ACC112 (cell line): ENCODE results near the gene CTU2.

Experiments
- H2AFZ ChIP-seq: fragments of 200-600 bp; sonication (generic); one replicate; pipeline ENCODE4 v1.6.0; 2017; ENCODE audit warnings: antibody characterized with exemption, low read length; ENCODE audit not compliant: unreplicated experiment
- H3K27ac ChIP-seq: fragments of 200-600 bp; sonication (generic); 2 replicates; pipeline ENCODE4 v1.5.1; 2014; ENCODE audit warnings: low read depth, mild to moderate bottlenecking, antibody characterized with exemption, low read length, moderate library complexity
- H3K27me3 ChIP-seq: fragments of 200-600 bp; sonication (generic); 2 replicates; pipeline ENCODE4 v1.6.1; 2014; ENCODE audit warnings: mild to moderate bottlenecking, antibody characterized with exemption, low read length, moderate library complexity, mixed read lengths; ENCODE audit not compliant: insufficient read depth
- H3K36me3 ChIP-seq: fragments of 200-600 bp; sonication (generic); 2 replicates; pipeline ENCODE4 v1.6.1; 2016; ENCODE audit warnings: mild to moderate bottlenecking, antibody characterized with exemption, low read length, moderate library complexity, mixed read lengths; ENCODE audit not compliant: insufficient read depth
- H3K4me1 ChIP-seq: fragments of 200-600 bp; sonication (generic); one replicate; pipeline ENCODE4 v1.6.1; 2016; ENCODE audit warnings: low read length, mixed read lengths; ENCODE audit not compliant: insufficient read depth, unreplicated experiment, control insufficient read depth
- H3K4me3 ChIP-seq: fragments of 200-600 bp; sonication (generic); 2 replicates; pipeline ENCODE4 v1.5.1; 2014; ENCODE audit warnings: mild to moderate bottlenecking, low read depth, low read length
- H3K79me2 ChIP-seq: fragments of 200-600 bp; sonication (generic); one replicate; pipeline ENCODE4 v1.6.0; 2016; ENCODE audit warnings: low read length; ENCODE audit not compliant: control insufficient read depth, unreplicated experiment, insufficient read depth

CTU2 gene

DNA sequence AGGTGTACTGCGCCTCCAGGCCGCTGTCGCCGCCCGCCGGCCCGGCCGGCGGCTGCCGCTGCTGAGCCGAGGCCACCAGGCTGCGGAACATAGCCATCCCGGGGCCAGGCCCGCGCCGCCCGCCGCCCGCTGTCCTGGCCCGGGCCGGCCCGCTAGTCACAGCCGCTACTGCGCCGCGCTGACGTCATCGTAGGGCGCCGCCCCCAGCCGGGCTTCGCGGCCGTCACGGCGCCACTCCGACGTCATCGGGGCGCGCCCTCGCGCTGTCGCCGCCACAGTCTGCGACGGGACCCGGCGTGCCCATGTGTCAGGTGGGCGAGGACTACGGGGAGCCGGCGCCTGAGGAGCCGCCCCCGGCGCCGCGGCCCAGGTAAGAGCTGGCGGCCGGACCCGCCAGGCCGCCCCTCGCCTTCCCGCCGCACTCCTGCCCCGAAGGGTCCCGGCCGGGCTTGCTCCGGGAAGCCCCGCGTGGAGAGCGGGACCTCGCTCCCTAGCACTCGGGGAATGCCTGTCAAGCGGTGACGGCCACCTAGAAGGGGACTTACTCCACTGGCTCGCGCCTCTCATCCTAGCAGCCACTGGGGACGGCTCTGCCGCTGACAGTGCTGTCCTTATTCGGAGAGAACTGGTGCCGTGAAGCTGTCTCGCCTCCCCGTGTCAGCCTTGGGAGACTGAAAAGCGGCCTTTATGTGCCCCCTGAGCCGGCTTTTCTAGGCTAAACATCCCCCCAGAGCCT, at the start of gene CTU2, which contains the start of gene RNF166:
CTU2 (plus strand) TSS at position 275 of the 736 bp plus-strand sequence; CDS start at position 303, 28 bp downstream.
RNF166 (minus strand) TSS at position 180 of the 736 bp plus-strand sequence; CDS start at position 97, 83 bp downstream.
- Histone ChIP-seq H2AFZ (peak within 1 kb of the TSS; percentile 97), H3K4me3 (peak within 1 kb of the TSS; percentile 85), H3K4me1 (peaks cover 13% of the 10 kb centered on the region), H3K79me2 (peaks cover 28% of the 10 kb centered on the region), H3K27ac (peak within 1 kb of the TSS; percentile 39; the same call in 1 of the 2 replicates), H3K36me3 (no peaks in the 10 kb centered on the region; the same call in 1 of the 2 replicates), H3K27me3 (no peaks in the 10 kb centered on the region)

DNA sequence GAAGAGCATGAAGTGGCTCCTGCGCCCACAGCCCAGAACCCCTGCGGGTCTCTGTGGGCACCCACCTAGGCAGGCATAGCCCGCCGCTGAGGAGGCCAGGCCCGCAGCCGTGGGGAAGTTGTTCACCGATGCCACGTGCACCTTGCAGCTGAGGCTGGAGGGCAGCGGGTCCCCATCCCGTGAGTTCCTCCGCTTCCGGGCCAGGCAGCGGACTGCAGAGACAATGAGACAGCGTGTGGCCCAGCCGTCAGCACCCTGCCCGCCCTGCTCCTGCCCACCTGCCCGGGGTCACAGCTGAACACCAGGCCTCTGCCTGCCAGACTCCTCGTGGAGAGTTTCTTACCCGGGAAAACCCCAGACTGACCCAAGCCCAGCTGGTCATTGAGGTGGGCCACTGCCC, 48.9 kb upstream of the CTU2 start:
- H3K4me3 ChIP-seq = no peak overlapping the region
- H2AFZ ChIP-seq = no peak overlapping the region
- no peaks in the 10 kb centered on the region for H3K36me3 ChIP-seq
- peaks cover 3% of the 10 kb centered on the region for H3K79me2 ChIP-seq
- H3K4me1 ChIP-seq = peaks cover 4% of the 10 kb centered on the region
- H3K27ac ChIP-seq = no peak overlapping the region
- H3K27me3 ChIP-seq = no peaks in the 10 kb centered on the region

DNA sequence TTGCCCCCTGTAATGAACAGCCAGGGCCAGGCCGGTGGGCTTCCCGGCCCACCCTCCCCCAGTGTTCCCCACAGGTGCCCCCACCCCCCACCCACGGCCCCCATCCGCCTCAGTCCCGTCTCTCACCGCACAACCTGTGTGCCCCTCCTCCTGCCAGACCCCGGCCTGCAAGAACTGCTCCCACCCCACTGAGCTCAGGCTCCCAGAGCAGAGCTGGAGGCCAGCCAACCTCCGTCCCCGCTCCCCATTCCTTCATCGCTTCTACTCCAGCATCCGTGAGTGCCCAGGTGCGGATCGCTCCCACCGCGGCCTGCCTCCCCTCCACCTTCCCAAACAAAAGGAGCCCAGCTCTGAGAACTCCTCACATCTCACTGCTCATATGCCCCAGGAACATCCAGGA, 47.6 kb upstream of the CTU2 start:
- Histone ChIP-seq H3K36me3 (no peaks in the 10 kb centered on the region), H3K27me3 (no peaks in the 10 kb centered on the region), H3K27ac (no peak overlapping the region), H2AFZ (no peak overlapping the region), H3K79me2 (peaks cover 5% of the 10 kb centered on the region), H3K4me1 (peaks cover 4% of the 10 kb centered on the region), H3K4me3 (no peak overlapping the region)

DNA sequence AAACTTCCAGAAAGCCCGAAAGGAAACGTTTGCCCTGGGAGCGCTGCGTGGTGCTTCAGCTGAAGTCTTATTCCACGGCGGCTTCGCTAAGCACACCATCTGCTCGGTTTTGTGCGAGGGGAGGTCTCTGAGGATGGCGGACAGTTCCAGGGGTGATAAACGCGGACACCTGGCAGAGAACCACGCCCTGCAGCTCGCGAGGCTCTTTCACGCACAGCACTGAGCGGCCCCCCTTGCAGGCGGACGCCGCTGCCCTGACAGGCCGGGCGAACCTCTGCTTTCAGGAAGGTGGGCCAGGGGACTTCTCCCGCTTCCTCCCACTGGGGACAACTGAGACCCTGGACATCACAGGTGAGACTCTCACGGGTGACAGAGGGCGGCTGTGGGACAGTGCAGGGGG, 47.1 kb upstream of the CTU2 start:
- Histone ChIP-seq H3K27ac (no peak overlapping the region), H3K4me3 (no peak overlapping the region), H3K36me3 (no peaks in the 10 kb centered on the region), H3K27me3 (no peaks in the 10 kb centered on the region), H3K4me1 (peaks cover 4% of the 10 kb centered on the region), H3K79me2 (peaks cover 5% of the 10 kb centered on the region), H2AFZ (no peak overlapping the region)

DNA sequence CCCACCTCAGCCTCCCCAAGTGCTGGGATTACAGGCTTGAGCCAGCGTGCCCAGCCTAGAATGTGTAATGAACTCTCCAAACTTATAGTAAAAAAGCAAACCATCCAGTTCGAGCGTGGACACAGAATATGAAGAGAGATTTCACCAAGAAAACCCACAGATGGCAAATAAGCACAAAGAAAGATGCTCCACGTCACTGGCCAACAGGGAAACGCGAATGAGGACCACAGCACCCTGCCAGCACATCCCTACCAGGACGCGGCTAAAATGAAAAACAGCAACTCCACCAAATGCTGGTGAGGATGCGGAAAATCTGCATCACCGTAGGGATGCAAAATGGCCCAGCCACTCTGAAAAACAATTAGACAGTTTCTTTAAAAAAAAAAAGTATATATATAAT, 44.8 kb upstream of the CTU2 start:
- Histone ChIP-seq H2AFZ (no peak overlapping the region), H3K27ac (no peak overlapping the region), H3K27me3 (no peaks in the 10 kb centered on the region), H3K4me3 (no peak overlapping the region), H3K4me1 (peaks cover 4% of the 10 kb centered on the region), H3K36me3 (no peaks in the 10 kb centered on the region), H3K79me2 (peaks cover 5% of the 10 kb centered on the region)

DNA sequence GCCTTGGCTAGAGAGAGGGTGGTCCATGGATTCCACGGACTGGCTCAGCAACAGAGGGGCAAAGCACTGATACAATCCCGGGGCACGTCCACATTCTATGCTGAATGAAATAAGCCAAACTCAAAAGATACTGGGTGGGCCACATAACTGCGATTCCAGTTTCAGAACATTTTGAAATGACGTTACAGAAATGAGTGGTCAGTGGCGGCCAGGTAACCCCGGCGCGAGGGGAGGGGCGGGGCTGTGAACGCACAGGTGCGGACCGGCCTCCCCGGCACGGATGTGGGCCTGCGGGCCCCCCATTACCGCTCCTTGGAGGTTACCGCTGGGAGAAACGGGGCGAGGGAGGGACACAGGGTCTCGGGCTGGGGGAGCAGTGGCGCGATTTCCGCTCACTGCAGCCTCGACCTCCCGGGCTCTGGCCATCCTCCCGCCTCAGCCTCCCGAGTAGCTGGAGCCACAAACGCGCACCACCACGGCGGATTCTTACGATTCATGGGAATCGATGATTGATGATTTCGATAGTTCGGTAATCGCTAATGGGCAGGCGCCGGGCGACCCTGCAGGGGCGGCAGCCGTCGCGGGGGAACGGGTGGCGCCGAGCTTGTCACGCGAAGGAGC, 44.0 kb upstream of the CTU2 start:
- H3K79me2 ChIP-seq = peaks cover 5% of the 10 kb centered on the region
- peak overlapping the region; percentile 62 for H2AFZ ChIP-seq
- no peak overlapping the region; the same call in 1 of the 2 replicates for H3K27ac ChIP-seq
- peaks cover 4% of the 10 kb centered on the region for H3K4me1 ChIP-seq
- H3K36me3 ChIP-seq = no peaks in the 10 kb centered on the region
- H3K4me3 ChIP-seq = peak overlapping the region; percentile 81
- no peaks in the 10 kb centered on the region for H3K27me3 ChIP-seq

DNA sequence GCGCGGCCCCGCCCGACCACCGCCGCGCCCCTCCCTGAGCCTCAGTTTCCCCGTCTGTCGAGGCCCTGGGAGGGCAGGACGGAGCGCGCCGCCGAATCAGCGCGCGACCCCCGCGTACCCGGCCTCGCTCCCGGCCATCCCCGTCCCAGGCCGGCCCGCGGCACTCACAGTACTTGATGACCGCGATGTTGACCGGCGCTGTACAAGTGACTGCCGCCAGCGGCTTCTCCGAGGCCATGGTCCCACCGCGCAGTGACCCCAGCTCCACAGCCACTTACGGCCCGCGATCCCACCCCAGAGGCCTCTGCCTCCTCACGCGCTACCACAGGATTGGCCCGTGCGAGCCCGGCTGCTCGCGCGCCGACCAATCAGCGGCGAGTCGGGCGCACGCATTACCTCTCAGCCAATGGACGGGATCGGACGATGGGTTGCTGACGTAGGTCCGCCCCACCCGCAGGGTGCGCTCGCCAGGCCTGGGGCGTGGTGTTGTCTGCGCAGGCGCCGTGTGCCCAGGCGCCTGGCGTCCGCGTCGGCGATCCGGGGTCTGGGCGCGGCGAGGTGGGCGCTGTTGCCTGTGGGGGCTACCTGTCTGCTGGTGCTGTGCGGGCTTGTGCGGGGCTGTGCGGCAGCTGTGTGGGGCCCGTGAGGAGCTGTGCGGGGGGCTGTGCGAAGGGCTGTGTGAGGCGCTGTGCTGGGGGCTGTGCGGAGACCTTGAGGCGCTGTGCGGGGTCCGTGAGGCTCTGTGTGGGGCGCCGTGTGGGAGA, 43.3 kb upstream of the CTU2 start, which contains the start of gene MVD:
MVD (minus strand) TSS at position 249 of the 764 bp plus-strand sequence; CDS start at position 238, 11 bp downstream.
- H3K4me3 ChIP-seq = peak within 1 kb of the TSS; percentile 81
- no peaks in the 10 kb centered on the region for H3K27me3 ChIP-seq
- peak within 1 kb of the TSS; percentile 62 for H2AFZ ChIP-seq
- H3K4me1 ChIP-seq = peaks cover 4% of the 10 kb centered on the region
- H3K79me2 ChIP-seq = peaks cover 5% of the 10 kb centered on the region
- H3K27ac ChIP-seq = peak within 1 kb of the TSS; percentile 19; the same call in 1 of the 2 replicates
- H3K36me3 ChIP-seq = no peaks in the 10 kb centered on the region

DNA sequence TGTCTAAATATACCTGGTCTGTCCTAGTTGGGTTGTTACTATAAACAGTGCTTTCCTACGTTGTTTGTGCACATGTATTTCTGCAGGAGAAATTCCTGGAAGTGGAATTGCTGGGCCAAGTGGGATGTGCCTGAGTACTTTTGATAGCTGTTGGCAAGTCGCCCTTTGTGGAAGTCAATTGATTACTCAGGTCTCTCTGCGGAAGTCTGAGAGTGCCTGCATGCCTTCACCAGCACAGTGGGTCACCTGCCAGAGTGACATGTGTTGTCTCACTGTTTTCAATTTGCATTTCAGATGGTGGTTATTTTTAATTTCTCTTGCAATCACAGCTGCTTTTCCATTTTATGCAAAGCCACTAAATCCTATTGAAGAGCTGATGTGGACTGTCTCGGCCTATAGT, 41.2 kb upstream of the CTU2 start:
- Histone ChIP-seq H3K27ac (no peak overlapping the region), H3K27me3 (no peaks in the 10 kb centered on the region), H2AFZ (no peak overlapping the region), H3K4me3 (no peak overlapping the region), H3K79me2 (peaks cover 5% of the 10 kb centered on the region), H3K4me1 (peaks cover 4% of the 10 kb centered on the region), H3K36me3 (no peaks in the 10 kb centered on the region)

DNA sequence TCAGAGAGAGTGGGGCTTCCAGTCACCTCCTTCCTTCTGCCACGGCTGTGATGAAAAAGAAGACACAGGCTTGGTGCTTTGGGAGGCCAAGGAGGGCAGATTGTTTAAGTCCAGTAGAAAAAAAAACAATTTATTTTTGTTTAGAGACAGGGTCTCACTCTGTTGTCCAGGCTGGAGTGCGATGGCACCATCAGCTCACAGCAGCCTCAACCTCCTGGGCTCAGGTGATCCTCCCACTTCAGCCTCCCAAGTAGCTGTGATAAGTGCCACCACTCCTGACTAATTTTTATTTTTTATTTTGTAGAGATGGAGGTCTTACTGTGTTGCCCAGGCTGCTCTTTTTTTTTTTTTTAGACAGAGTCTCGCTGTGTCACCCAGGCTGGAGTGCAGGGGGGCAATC, 40.7 kb upstream of the CTU2 start:
- Histone ChIP-seq H3K36me3 (no peaks in the 10 kb centered on the region), H3K4me1 (peaks cover 4% of the 10 kb centered on the region), H3K79me2 (peaks cover 5% of the 10 kb centered on the region), H3K27me3 (no peaks in the 10 kb centered on the region), H3K27ac (no peak overlapping the region), H2AFZ (no peak overlapping the region), H3K4me3 (no peak overlapping the region)

DNA sequence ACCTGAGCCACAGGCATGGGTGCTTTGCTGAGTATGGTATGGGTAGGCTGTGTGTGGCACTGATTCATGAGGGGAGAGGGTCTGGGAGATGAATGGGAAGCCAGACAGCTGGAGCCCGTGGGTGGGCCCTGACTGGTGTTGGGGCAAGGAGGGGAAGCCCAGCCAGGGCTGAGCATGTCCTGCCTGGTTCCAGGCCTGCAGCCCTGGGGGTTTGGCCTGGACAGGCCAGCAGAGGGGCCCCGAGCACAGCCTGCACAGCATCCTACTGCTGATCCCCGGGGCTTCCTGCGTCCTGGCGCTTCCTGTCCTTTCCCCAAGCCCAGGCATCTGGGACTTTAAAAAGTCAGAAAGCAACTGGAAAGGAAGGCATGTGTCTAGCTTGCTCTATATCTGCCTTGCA, 38.8 kb upstream of the CTU2 start:
- no peak overlapping the region for H2AFZ ChIP-seq
- H3K79me2 ChIP-seq = peaks cover under 1% of the 10 kb centered on the region
- H3K36me3 ChIP-seq = no peaks in the 10 kb centered on the region
- no peaks in the 10 kb centered on the region for H3K4me1 ChIP-seq
- H3K27me3 ChIP-seq = no peaks in the 10 kb centered on the region
- H3K27ac ChIP-seq = no peak overlapping the region
- no peak overlapping the region for H3K4me3 ChIP-seq
